IMR-90 (cell line): ENCODE measurements around the gene ZBP1.

Experiments
- CEBPB ChIP-seq: IDR thresholded peaks from 2 replicates; pipeline ENCODE4 v1.6.1; 2012; ENCODE audit warnings: low read depth, low read length, improper control_type of control experiment
- MXI1 ChIP-seq: IDR thresholded peaks from 2 replicates; pipeline ENCODE4 v1.6.1; 2012; ENCODE audit warnings: low read depth, mild to moderate bottlenecking, low read length, moderate library complexity, borderline replicate concordance
- POLR2A ChIP-seq: IDR thresholded peaks from 2 replicates; pipeline ENCODE4 v1.6.1; 2012; ENCODE audit warnings: mild to moderate bottlenecking, low read depth, low read length
- TF ChIP-seq, protein P1 (sequence below): conservative IDR thresholded peaks from 2 replicates; pipeline ENCODE4 v1.5.1; 2012; ENCODE audit warnings: mild to moderate bottlenecking, low read depth, low read length, improper control_type of control experiment
- TF ChIP-seq, protein P2 (sequence below): fragments of 150-350 bp; IDR thresholded peaks from 2 replicates; pipeline ENCODE4 v1.6.1; 2017; ENCODE audit warnings: mild to moderate bottlenecking, antibody characterized with exemption, low read length, low read depth

DNA sequence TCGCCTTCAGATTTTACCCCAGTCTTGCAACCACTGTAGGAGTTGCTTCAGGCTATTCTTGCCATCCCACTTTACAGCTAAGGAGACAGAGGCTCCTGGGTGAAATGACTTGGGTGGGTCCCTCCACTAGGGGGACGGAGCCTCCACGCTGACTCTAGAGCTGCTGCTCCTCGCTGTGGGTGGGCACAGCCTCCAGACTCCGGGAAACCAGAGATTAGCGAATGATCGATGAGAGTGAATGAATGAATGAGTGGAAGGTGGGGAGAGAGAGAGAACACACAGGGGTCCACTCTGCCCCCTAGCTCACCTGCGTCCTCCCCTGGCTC, 10.4 kb downstream of the ZBP1 start:
- TF ChIP-seq POLR2A = no peak
- no peak for TF ChIP-seq CEBPB
- TF ChIP-seq, protein P1, sequence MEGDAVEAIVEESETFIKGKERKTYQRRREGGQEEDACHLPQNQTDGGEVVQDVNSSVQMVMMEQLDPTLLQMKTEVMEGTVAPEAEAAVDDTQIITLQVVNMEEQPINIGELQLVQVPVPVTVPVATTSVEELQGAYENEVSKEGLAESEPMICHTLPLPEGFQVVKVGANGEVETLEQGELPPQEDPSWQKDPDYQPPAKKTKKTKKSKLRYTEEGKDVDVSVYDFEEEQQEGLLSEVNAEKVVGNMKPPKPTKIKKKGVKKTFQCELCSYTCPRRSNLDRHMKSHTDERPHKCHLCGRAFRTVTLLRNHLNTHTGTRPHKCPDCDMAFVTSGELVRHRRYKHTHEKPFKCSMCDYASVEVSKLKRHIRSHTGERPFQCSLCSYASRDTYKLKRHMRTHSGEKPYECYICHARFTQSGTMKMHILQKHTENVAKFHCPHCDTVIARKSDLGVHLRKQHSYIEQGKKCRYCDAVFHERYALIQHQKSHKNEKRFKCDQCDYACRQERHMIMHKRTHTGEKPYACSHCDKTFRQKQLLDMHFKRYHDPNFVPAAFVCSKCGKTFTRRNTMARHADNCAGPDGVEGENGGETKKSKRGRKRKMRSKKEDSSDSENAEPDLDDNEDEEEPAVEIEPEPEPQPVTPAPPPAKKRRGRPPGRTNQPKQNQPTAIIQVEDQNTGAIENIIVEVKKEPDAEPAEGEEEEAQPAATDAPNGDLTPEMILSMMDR = no peak
- TF ChIP-seq MXI1 = no peak
- TF ChIP-seq, protein P2, sequence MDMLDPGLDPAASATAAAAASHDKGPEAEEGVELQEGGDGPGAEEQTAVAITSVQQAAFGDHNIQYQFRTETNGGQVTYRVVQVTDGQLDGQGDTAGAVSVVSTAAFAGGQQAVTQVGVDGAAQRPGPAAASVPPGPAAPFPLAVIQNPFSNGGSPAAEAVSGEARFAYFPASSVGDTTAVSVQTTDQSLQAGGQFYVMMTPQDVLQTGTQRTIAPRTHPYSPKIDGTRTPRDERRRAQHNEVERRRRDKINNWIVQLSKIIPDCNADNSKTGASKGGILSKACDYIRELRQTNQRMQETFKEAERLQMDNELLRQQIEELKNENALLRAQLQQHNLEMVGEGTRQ = no peak
